ENCODE data around the gene SNX2. TPM values are rescaled to one million over a fixed set of nuclear protein-coding genes. Genes with fewer than 3 reads are reported as not detected.
"Not testable (repeated sequence)": the region's sequence is repeated elsewhere in the genome, so short reads cannot be mapped to it uniquely, and the experiment has no call there.

Gene SNX2
- total RNA-seq, 1 experiment from 2014 or later, result 89.8 TPM

DNA sequence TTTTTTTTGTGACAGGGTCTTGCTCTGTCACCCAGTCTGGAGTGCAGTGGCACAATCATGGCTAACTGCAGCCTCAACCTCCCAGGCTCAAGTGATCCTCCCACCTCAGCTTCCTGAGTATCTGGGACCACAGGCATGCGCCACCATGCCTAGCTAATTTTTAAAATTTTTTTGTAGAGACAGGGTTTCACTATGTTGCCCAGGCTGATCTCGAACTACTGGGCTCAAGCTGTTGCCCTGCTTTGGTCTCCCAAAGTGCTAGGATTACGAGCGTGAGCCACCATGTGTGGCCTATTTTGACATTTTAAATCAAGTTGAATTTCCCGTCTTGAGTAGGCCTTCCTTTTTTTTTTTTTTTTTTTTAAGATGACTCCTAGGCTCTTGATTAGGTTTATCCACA lies 13.0 kb upstream of the SNX2 start:
- DNase-seq (ENCODE audit: low spot score); in situ Hi-C loops (cut with HindIII; ENCODE audit: low sequenced_read_pairs): not testable (repeated sequence)

DNA sequence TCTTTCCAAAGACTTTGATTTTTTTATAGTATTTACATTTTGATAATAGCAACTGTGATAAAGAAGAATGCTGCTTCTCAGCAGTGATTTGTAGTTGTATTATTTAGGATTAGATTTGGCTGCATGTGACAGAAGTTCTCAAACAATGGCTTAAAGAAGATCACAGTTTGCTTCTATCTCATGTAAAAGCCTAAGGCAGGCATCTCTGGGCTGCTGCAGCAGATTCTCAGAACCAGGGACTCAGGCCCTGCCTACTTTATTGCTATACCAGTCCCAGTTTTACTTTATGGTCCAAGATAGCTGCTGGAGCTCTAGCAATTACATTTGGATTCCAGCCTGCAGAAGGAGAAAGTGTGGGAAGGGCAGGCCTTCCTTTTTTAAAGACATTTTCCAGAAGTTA lies 8.8 kb upstream of the SNX2 start:
- in situ Hi-C loops (cut with HindIII; ENCODE audit: low sequenced_read_pairs), result no loop called here
- DNase-seq (ENCODE audit: low spot score), result no peak

DNA sequence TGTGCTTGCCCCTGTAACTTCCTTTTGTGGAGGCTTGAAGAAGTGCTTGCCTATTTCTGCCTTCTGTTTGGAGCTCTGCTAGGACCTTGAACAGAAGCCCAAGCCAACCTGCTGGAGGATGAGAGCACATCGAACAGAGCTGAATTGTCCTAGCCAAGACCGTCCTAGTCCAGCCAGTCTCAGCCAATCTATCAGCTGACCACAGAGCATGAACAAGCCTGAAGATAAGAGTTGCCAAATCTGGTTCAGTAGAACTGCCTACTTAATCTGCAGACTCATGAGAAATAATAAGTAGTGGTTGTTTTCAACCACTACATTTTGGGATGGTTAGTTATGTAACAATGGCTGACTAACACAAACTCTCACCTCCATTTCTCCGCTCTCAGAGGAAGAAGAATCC lies 4.4 kb upstream of the SNX2 start:
- in situ Hi-C loops (cut with HindIII; ENCODE audit: low sequenced_read_pairs), result no loop called here
- no peak for DNase-seq (ENCODE audit: low spot score)

DNA sequence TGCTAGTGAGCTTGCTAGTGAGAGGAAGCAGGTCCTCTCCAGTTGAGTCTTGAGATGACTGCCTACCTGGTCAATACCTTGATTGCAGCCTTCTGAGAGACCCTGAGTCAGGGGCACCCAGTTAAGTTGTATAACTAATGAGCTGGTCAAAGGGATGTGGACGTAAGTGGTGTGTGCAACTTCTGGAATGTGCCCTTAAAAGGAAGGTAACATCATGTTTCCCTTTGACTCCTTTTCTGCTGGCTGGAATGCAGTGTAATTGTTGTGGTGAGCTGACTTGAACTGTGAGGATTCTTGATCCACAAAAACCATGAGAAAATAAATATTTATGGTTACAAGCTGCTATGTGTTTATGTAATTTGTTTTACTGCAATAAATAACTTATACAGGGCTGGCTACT lies 2.4 kb upstream of the SNX2 start:
- no peak for DNase-seq (ENCODE audit: low spot score)

DNA sequence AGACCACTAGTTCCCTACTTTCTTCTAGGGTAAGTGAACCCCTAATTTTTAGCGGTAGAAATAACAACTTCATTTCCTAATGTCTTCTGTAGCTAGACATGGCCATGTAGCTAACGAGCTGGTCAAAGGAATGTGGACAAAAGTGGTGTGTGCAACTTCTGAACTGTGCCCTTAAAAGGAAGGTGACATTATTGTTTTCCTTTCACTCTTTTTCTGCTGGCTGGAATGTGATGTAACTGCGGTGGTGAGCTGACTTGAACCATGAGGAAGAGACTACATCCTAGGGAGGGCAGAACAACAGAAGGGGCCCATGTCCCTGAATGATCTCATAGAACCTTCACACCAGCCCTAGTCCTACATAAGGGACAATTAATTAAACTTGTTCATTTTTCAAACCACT lies 1.3 kb upstream of the SNX2 start:
- in situ Hi-C loops (cut with HindIII; ENCODE audit: low sequenced_read_pairs), result no loop called here
- peak; percentile 16 for DNase-seq (ENCODE audit: low spot score)

More for the DNA sequence above, 2.4 kb upstream of the SNX2 start:
- in situ Hi-C loops (cut with HindIII; ENCODE audit: low sequenced_read_pairs), result no loop called here

DNA sequence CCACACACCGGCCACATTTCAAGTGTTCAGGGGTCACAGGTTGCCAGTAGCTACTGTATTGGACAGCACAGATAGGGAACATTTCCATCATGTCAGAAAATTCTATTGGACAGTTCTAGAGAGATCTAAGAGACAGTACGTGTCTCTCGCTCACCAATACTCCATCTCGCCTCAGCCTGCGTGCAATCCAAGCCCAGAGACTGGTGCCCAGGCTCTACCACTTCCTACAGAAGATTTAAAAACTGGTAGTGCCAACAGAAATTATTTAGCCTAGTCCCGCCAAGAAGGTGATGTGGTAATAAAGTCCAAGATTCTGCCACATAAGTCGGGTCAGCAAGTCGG lies 390 bp upstream of the SNX2 start:
- in situ Hi-C loops (cut with HindIII; ENCODE audit: low sequenced_read_pairs), result no loop called here
- DNase-seq (ENCODE audit: low spot score), result no peak

DNA sequence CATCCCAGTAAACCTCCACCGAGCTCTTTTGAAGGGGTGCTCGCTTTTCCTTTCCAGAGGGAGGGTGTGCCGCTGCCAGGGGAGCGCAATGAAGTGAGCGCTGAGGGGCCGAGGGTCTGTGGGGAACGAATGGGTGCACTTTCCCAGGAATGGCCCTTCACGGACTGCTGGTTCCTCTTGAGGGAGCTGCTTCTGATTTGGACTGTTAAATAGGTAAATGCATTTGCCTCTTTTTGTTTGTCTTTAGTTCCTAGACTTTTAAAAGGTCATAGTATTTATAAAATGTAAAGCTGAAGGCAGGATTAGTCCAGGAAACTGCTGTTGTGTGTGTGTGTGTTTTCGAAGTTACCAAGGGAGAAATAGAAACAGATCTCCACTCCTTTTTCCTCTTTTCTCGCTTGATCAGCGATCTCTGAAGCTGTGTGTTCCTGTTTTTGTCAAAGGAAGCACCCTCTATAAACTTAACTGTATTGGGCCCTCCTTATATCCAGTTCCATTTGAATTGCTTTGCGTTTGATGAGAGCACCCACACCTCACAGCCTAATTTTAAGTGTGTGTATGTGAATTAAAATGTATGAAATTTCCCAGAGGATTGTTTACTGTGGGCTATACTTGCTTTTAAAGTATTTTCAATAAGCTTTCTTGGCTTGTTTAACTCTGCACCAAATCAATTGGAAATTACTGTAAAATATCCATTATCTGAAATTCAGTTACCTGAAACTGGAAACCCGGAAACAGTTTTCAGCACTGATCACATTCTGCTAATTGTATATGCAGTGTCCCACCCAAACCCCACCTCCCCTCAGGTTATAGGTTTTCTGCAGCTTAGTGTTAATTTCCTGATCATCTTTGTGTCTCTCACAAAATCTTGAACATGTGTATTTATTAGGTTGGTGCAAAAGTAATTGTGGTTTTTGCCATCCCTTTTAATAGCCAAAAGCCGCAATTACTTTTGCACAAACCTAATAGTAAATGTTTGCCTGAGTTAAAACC lies 966 bp downstream of the SNX2 start:
- in situ Hi-C loops (cut with HindIII; ENCODE audit: low sequenced_read_pairs), result no loop called here
- no peak for DNase-seq (ENCODE audit: low spot score)

DNA sequence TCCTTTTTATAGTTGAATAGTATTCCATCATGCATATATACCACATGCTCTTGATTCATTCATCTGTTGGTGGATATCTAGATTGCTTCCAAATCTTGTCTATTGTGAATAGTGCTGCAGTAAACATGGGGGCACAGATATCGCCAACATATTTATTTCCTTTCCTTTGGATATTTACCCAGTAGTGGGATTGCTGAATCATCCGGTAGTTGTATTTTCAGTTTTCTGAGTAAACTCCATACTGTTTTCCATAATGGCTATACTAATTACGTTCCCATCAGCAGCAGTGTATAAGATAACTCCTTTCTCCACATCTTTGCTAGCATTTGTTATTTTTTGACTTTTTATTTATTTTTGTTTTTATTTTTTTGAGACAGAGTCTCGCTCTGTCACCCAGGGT lies 3.3 kb downstream of the SNX2 start:
- no peak for DNase-seq (ENCODE audit: low spot score)
- in situ Hi-C loops (cut with HindIII; ENCODE audit: low sequenced_read_pairs), result no loop called here

DNA sequence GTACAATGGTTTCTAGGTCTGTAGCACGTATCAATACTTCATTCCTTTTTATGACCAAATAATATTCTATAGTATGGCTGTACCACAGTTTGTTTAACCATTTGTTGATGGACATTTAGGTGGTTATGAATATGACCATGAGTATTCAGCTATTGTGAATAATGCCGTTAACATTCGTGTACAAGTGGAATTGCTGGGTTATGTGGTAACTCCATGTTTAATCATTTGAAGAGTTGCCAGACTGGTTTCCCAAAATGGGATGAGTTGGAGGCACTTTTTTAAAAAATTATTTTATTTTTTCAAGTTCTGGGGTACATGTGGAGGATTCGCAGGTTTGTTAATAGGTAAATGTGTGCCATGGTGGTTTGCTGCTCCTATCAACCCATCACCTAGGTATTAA lies 4.6 kb downstream of the SNX2 start:
- in situ Hi-C loops (cut with HindIII; ENCODE audit: low sequenced_read_pairs), result no loop called here
- no peak for DNase-seq (ENCODE audit: low spot score)

DNA sequence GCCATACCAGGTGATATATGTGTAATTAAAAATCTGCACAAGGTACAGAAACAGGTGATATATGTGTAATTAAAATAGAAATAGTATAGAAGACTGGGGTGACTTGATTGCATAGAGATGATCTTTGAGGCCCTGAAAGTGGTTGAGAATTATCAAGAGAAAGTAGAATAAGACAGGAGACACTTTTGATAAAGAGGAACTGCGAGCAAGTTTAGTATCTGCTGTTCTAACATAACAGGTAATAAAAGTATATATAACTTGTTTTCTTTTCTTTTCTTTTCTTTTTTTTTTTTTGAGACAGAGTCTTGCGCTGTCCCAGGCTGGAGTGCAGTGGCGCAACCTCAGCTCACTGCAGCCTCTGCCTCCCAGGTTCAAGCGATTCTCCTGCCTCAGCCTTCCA lies 5.4 kb downstream of the SNX2 start:
- DNase-seq (ENCODE audit: low spot score), result no peak
- in situ Hi-C loops (cut with HindIII; ENCODE audit: low sequenced_read_pairs), result no loop called here

DNA sequence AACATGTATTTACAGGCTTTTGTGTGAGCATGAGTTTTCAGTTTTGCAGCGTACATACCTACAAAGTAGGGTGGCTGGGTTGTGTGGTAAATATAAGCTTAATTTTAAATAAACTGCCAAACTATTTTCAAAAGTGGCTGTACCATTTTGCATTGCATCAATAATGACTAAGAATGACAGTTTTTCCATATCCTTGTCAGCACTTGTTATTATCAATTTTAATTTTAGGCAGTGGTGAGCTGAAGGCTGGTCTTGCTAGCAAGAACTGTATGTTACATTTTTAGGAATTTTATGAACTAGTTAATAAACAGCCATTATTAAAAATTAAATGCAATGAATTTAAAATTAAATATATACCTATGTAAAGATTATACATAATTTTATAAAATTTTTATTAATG lies 6.6 kb downstream of the SNX2 start:
- DNase-seq (ENCODE audit: low spot score), result no peak
- in situ Hi-C loops (cut with HindIII; ENCODE audit: low sequenced_read_pairs), result no loop called here

DNA sequence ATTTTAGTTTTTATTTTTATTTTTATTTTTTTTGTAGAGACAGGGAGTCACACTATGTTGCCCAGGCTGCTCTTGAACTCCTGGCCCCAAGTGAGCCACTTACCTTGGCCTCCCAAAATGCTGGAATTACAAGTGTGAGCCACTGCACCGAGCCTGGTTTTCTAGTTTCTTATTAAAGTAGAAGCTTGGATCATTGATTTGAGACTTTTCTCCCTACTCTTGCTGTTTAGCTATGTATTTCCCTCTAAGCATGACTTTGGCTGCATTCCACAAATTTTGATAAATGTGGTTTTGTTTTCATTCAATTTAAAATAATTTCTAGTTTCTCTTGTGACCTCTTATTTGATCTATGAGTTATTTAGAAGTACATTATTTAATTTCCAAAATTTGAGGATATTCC lies 10.4 kb downstream of the SNX2 start:
- no peak for DNase-seq (ENCODE audit: low spot score)
- in situ Hi-C loops (cut with HindIII; ENCODE audit: low sequenced_read_pairs), result no loop called here

DNA sequence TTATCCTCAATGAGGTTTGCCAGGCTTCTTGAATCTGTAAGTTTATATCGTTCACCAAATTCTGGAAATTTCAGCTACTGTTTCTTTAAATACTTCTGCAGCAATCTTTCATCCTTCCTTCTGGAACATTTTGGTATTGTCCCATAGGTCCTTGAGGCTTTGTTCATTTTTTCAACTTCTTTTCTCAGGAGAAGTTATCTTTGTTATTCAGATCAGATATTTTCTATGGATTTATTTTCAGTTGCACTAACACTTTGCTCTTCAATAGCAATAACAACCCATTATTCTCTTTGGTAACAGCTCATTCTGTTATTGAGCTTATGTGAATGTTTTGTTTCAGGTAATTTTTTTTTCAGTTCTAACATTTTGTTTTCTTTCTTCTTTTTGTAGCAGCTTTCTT lies 13.5 kb downstream of the SNX2 start:
- in situ Hi-C loops (cut with HindIII; ENCODE audit: low sequenced_read_pairs), result no loop called here
- no peak for DNase-seq (ENCODE audit: low spot score)

DNA sequence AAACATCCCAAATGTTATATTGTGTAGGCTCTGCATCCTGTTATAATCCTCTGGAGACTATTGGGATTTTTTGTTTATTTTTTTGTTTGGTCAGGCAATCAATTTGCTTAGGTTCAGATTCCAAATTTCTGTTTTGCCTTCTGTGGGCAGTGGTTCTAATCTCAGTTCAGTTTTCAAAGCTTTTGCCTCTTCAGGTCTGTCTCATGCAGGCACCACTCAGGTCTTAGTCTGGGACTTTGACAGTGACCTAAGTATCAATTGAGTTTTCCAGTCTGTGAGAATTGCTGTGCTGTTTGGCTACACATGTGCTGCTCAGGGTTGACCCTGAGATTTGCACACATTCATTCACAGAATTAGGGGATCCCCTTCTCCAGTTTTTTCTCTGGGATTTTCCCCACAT lies 14.1 kb downstream of the SNX2 start:
- no peak for DNase-seq (ENCODE audit: low spot score)
- in situ Hi-C loops (cut with HindIII; ENCODE audit: low sequenced_read_pairs), result no loop called here

DNA sequence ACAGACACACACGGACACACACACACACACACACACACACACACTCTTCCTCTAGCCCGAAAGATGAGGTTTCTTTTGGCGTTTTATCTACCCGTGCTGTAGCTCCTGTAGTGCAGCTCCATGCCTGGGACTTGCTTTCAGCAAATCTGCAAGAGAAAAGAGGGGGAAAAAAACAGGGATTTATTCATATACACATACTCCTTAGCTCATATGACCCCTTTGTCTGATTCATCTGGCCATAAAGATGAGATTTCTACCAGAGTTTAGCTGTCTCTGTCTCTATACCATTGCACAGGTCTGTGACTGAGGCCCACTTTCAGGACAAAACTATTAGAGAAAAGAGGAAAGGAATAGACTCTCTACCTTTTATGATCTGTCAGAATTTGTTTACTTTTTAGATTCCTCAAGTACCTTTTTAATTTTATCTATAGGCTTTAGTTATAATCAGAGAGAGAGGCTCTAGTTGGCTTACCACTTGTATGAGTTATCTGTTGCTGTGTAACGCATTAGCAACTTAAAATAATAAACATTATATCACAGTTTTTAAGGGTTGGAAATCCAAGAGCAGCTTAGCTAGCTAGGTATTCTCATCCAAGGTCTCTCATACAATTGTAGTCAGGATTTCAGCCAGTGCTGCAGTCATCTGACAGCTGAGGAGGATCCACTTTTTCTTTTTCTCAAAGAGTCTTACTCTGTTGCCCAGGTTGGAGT lies 14.7 kb downstream of the SNX2 start:
- no peak for DNase-seq (ENCODE audit: low spot score)
- in situ Hi-C loops (cut with HindIII; ENCODE audit: low sequenced_read_pairs), result no loop called here

DNA sequence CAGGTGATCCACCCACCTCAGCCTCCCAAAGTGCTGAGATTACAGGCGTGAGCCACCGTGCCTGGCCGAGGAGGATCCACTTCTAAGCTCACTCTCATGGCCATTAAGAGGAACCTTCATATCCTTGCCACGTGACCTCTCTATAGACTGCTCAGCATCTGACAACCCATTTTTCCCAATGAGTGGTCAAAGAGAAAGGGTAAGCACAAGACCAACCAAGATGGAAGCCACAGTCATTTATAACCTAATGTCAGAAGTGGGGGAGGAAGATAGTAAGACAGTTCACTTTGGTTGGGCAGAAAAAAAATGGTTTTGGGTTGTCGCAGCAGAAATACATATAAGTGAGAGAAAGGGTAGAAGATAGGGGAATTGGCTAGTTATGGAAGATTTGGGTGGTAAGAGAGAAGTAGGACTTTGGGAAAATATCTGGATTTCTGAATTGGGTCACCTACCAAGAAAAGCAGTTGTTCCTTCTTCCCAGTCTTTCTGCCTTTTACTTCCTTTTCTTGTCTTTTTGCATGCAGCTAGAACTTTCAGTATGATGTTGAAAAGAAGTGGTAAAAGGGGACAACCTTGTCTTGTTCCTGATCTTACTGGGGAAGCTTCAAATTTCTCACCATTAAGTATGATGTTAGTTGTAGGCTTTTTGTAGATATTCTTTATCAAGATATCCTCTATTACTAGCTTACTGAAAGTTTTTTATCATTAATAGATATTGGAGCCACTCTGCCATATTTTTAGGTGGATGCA lies 15.6 kb downstream of the SNX2 start:
- DNase-seq (ENCODE audit: low spot score), result no peak
- in situ Hi-C loops (cut with HindIII; ENCODE audit: low sequenced_read_pairs), result no loop called here

DNA sequence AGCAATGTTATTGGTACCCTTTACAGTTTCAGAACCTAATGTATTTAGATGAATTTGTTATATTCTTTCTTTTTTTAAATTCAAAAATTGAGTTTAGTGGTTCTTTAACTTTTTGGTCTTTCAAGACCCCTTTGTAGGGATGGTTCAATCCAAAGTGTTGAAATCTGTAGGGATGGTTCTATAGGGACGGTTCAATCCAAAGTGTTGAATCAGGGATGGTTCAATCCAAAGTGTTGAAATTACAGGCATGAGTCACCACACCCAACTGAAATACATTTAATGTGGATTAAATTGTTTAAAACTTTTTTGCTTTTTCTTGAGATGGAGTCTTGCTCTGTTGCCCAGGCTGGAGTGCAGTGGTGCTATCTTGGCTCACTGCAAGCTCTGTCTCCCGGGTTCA lies 30.6 kb downstream of the SNX2 start:
- no peak for DNase-seq (ENCODE audit: low spot score)
- in situ Hi-C loops (cut with HindIII; ENCODE audit: low sequenced_read_pairs), result no loop called here

DNA sequence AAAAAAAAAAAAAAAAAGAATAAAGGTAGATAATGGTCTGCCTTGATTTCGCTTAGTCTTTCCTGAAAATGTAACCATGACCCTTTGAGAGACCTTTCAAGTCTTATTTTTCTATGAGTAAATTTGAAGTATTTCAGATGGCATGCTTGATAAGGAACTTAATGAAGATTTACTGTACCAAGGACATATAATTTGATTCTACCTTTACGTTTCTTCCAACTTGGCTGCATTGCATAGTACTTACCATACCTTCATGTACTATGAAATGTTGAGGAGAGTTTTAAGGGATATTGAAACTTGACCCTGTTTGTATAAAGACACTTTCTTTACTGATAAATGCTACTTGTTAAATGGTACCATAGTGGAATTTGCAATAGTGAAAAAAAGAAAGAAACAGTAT lies 35.5 kb downstream of the SNX2 start:
- in situ Hi-C loops (cut with HindIII; ENCODE audit: low sequenced_read_pairs), result no loop called here
- DNase-seq (ENCODE audit: low spot score), result no peak

DNA sequence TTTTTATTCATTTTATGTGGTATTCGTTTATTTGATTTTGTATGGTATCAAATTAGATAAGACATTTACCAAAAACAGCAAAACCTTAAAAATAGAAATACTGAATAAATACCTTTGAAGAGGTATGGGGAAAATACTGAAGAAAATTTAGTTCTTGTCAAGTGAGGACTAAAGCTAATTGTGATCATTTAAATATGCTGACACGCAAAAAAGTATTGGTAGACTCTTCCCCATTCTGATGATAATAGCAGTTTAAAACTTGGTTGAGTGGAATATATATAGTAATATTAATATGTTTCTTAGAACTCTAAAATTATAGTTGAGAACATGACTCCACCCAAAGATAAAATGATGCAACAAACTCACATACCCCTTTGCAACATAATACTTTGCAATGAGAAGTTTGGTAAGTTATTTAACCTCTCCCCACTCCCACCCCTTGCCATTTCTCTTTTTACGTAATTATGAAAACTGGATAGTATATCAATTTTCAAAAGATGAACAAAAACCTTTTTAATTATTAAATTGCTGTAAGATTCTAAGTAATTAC lies 40.4 kb downstream of the SNX2 start:
- no peak for DNase-seq (ENCODE audit: low spot score)
- in situ Hi-C loops (cut with HindIII; ENCODE audit: low sequenced_read_pairs), result no loop called here

DNA sequence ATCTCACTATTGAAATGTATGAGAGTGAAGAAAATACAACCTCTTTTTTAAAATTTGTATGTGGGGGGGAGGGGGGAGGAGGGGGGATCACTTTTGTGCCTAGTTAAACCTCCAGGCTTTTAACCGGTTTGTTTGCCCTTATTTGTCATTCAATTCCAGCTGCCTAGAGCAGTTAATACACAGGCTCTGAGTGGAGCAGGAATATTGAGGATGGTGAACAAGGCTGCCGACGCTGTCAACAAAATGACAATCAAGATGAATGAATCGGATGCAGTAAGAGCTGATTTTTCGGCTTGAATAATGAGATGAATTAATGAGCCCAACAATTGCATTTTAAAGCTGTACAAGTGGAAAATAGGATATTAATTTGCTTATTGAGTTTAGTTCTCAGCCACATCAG lies 41.9 kb downstream of the SNX2 start:
- in situ Hi-C loops (cut with HindIII; ENCODE audit: low sequenced_read_pairs), result no loop called here
- no peak for DNase-seq (ENCODE audit: low spot score)

Data from G401 (cell line).